Measurements from ENCODE around the gene FAM163B.

FAM163B gene

DNA sequence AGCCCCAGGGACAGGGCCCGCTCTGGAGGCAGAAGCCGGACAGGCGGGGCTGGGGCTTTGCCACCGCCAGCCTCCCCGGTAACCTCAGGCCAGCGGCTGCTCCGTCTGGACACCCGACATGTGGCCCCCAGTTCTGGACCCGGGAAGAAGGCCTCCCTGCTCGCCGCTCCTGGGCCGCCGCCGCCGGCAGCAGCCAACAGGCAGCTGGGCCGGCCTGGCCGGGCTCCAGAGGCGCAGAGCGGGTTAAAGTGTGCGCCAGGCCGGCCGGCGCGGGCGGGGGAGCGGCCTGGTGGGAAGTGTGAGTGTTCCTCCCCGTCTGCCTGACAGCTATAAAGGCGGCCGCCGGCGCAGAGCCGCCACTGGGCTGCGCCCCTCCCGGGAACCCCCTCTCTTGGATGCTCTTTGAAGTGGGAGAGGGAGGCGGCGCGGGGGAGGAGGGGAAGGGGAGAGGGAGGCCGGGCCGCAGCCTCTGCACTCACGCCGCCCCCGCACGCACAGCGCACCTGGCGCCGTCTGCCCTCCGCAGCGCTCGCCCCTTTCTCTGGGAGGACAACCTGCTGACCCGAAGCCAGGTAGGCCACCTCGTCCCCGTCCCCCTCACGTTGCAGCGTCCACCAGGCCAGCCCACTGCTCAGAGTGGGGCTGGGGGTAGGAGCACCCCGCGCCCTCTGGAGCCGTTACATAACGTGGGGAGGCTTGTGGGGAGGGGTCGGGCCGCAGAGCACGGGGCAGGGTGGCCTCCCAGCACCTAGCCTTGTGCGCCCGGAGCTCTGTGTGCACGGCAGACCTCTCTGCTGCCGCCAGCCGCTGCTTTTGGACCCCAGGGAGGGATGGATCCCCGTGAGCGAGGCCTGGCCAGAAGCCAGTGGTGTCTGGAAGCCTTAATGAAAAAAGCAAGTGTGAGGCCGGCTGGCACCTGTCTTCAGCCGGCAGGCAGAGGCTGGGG is 74.6 kb downstream of the FAM163B start, which contains the start of gene ADAMTSL2:
ADAMTSL2 (plus strand) TSS at position 359 of the 946 bp plus-strand sequence. CDS start 2,009 bp downstream, outside the sequence.
- H3K4me3 Mint-ChIP-seq: no peak within 1 kb of the TSS
- no peak for DNase-seq (ENCODE audit: low spot score in 2 of 2)
- no peaks in the 10 kb centered on the region for H3K36me3 Mint-ChIP-seq (ENCODE audit: insufficient read depth)
- no peak for ATAC-seq (replicated peaks; ENCODE audit: extremely low read depth, poor library complexity, severe bottlenecking)
- H3K27ac Mint-ChIP-seq (ENCODE audit: low read depth): no peak within 1 kb of the TSS
- H3K9me3 Mint-ChIP-seq: no peaks in the 10 kb centered on the region
- H3K27me3 Mint-ChIP-seq: peaks cover 63% of the 10 kb centered on the region
- H3K4me1 Mint-ChIP-seq: no peaks in the 10 kb centered on the region

DNA sequence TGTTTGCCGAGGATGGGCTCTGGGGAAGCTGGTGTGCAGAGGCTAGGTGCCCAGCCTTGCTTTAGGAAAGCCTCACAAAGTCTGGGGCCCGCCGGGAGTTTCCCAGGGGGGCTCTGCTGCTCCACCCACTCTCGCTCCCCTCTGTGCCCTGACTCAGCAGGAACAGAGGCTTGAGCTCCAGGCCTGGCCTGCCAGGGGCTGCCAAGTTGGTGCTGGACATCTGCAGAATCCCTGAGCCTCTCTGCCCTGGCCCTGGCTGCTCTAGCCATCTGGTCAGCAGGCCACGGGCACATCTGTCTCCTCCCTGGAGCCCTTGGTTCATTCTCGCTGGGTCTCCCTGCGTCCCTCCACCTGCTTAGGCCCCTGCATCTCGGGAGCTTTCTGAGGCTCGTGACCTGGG is 75.3 kb downstream of the FAM163B start:
- H3K27ac Mint-ChIP-seq (ENCODE audit: low read depth): no peak overlapping the region
- no peaks in the 10 kb centered on the region for H3K4me1 Mint-ChIP-seq
- no peaks in the 10 kb centered on the region for H3K9me3 Mint-ChIP-seq
- no peak for DNase-seq (ENCODE audit: low spot score in 2 of 2)
- no peaks in the 10 kb centered on the region for H3K36me3 Mint-ChIP-seq (ENCODE audit: insufficient read depth)
- no peak for ATAC-seq (replicated peaks; ENCODE audit: extremely low read depth, poor library complexity, severe bottlenecking)
- peaks cover 63% of the 10 kb centered on the region for H3K27me3 Mint-ChIP-seq
- H3K4me3 Mint-ChIP-seq: no peak overlapping the region

DNA sequence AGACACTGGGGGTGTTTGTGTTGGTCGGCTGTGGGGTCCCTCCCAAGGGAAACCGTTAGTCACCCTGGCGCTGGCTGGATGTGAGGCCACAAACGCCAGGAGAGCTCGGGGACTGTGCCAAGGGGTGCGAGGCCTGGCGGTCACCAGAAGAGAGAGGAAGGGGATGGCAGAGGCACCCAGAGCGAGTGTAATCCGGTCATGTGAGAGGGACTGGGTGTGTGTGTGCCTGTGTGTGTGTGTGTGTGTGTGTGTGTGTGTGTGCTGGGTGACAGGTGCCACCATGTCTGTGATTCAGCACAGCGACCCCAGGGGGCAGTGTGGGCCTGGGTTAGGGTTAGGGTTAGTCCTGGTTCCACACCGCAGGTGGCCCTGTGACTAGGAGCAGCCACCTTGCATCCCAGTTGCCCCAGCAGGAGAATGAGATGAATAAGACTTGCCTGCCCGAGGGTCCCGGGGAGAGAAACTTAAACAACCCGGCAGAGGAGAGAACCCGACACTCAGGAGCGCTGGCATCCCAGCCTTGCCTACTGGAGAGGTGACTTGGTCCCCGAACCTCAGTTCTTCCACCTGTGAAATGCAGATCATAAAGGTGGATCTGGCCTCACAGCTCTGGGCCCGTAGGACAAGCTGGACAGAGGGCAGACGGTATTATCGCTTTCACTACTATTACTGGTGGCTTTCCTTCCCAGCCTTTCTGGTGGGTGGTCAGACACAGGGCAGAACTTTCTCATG is 76.1 kb downstream of the FAM163B start:
- Mint-ChIP-seq H3K27me3 (peaks cover 66% of the 10 kb centered on the region), H3K27ac (ENCODE audit: low read depth) (peak overlapping the region; percentile 82), H3K9me3 (no peaks in the 10 kb centered on the region), H3K4me3 (no peak overlapping the region), H3K36me3 (ENCODE audit: insufficient read depth) (no peaks in the 10 kb centered on the region), H3K4me1 (no peaks in the 10 kb centered on the region)
- ATAC-seq (replicated peaks; ENCODE audit: extremely low read depth, poor library complexity, severe bottlenecking) (peak; percentile 36), DNase-seq (ENCODE audit: low spot score in 2 of 2) (peak; percentile 25 to 33)

DNA sequence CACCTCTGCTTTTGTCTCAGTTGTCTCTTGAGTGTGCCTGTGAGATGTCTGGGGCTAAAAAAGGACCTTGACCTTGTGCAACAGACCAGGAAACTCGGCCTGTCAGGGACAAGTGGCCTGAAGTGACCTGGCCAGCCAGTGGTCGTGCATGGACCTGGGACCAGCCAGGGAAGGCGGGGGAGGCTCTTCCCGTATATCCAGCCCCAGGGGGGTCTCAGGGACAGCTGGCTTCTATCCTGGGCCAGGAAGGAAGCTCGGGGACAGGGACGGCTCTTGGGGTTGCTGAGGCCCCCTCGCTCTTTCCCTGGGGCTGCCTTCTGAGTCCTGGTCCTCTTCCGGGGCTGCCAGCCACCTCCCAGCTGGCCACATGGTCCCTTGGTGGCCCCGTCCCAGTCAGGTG is 77.9 kb downstream of the FAM163B start:
- Mint-ChIP-seq H3K27me3 (peaks cover 82% of the 10 kb centered on the region), H3K4me1 (no peaks in the 10 kb centered on the region), H3K36me3 (ENCODE audit: insufficient read depth) (no peaks in the 10 kb centered on the region), H3K27ac (ENCODE audit: low read depth) (no peak overlapping the region), H3K9me3 (no peaks in the 10 kb centered on the region), H3K4me3 (no peak overlapping the region)
- DNase-seq (ENCODE audit: low spot score in 2 of 2): no peak
- no peak for ATAC-seq (replicated peaks; ENCODE audit: extremely low read depth, poor library complexity, severe bottlenecking)

DNA sequence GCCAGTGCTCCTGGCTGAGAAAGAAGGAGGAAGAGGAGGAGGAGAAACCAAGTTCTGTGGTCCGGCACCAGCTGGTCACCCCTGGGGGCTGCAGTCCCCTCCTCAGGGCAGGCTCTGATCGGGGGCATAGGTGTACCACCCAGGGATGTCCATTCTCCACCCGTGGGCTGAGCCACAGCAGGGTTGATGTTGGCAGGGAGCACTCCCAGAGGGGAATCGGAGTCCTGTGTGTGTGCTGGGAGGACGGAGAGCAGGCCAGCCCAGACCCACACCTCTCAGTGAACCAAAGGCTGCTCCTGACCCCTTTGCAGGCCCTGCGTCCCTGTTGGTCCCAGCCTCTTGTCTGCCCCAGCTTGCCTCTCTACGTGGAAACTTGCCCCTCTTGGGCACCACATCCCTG is 79.3 kb downstream of the FAM163B start:
- Mint-ChIP-seq H3K4me1 (no peaks in the 10 kb centered on the region), H3K27ac (ENCODE audit: low read depth) (no peak overlapping the region), H3K27me3 (peaks cover 71% of the 10 kb centered on the region), H3K4me3 (no peak overlapping the region), H3K36me3 (ENCODE audit: insufficient read depth) (no peaks in the 10 kb centered on the region), H3K9me3 (no peaks in the 10 kb centered on the region)
- DNase-seq (ENCODE audit: low spot score in 2 of 2) (no peak), ATAC-seq (replicated peaks; ENCODE audit: extremely low read depth, poor library complexity, severe bottlenecking) (no peak)

DNA sequence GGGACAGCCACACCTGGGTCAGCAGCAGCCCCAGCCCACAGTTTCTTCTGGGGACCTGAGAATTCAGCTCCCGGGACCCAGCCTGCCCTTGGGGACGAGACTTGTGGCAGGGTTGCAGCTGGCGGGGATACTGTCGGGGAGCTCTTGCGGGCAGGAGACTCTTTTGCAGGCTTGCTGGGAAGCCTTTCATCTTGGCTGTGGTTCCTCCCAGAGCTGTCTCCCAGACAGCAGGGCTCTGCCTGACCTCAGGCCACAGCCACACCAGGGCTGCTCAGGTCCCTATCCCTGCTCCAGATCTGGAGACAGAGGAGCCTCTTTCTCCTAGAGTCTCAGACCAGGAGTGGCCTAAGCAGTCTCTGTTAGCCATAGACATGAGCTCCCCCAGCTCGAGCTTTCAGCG is 79.7 kb downstream of the FAM163B start:
- Mint-ChIP-seq H3K36me3 (ENCODE audit: insufficient read depth) (no peaks in the 10 kb centered on the region), H3K9me3 (no peaks in the 10 kb centered on the region), H3K4me1 (no peaks in the 10 kb centered on the region), H3K27ac (ENCODE audit: low read depth) (no peak overlapping the region), H3K4me3 (no peak overlapping the region), H3K27me3 (peaks cover 69% of the 10 kb centered on the region)
- no peak for DNase-seq (ENCODE audit: low spot score in 2 of 2)
- no peak for ATAC-seq (replicated peaks; ENCODE audit: extremely low read depth, poor library complexity, severe bottlenecking)

DNA sequence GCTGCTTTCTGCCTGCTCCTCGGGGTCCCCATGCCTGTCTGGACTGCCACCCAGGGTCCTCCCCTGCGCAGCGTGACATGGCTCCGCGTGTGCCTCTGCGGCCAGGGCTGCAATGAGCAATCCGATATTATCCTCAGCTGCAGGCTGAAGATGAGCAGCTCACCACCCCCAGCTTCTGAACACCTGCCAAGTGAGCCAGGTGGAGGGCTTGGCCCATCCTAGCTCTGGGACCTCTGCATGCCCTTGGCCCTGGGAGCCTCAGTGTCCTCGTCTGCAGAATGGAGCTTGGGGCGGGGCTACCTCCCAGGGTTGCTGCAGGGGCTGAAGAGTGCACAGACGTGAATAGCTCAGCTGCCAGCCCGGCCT is 80.3 kb downstream of the FAM163B start:
- Mint-ChIP-seq H3K27ac (ENCODE audit: low read depth) (no peak overlapping the region), H3K9me3 (no peaks in the 10 kb centered on the region), H3K27me3 (peaks cover 68% of the 10 kb centered on the region), H3K36me3 (ENCODE audit: insufficient read depth) (no peaks in the 10 kb centered on the region), H3K4me3 (no peak overlapping the region), H3K4me1 (no peaks in the 10 kb centered on the region)
- ATAC-seq (replicated peaks; ENCODE audit: extremely low read depth, poor library complexity, severe bottlenecking) (no peak), DNase-seq (ENCODE audit: low spot score in 2 of 2) (no peak)

DNA sequence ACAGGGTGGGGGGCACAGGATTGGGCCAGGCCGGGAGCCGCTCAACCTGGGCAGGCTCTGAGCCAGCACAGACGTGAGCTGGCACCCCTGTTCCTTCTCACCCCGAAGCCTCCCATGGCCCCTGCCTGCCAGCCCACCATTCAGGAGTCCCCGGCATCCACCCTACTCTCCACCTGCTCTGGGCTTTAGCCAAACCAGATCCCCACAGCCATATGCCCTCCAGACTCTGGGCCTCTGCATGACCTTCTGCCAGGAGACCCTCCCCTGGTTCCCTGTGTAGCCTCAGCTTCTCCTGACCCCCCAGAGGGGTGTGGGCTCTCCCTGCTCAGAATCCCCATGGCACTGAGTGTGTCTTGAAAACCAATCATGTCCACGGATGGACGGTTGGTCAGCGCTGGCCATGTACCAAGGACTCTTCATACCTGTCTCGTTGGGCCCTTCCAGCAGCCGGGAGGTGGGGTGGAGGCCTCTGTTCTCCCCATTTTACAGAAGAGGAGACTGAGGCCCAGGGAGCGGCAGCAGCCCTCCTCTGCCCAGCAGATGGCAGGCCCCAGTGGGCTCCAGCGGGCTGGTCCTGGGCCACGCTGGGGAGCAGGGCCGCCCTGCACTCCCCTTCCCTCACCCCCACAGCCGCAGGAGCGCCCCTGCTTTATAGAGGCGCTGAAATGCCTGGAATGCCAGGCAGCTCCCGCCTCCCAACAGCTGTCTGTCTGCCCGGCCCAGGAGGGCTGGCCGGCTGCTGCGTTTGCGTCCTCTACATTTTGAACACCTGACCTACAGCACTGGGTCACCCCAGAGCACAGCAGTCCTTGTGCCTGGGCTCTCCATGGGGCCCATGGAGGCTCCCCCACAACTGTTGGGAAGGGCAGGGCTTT is 81.0 kb downstream of the FAM163B start:
- H3K9me3 Mint-ChIP-seq: no peaks in the 10 kb centered on the region
- H3K27me3 Mint-ChIP-seq: peaks cover 62% of the 10 kb centered on the region
- ATAC-seq (replicated peaks; ENCODE audit: extremely low read depth, poor library complexity, severe bottlenecking): no peak

DNA sequence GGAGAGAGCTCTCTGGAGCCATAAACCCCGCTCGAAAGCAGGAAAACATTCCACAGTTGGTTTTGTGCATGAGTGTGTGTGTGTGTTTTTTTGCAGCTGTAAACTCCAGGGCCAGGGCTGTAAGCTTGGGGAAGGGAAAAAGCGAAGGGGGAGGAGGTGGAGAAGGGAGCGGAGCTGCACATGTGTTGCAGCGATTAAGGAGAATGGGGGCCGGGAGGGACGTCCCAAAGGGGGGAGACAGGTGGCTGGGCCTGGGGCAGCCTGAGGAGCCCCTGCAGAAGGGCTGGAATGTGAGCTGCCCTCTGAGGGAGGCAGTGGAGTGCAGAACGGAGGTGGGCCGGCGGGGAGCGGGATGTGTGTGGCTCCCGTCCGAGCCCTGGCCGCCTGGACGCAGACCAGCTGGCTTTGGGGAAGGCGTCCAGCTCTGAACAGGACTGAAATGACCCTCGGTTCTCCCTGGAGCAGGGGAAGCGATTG is 81.7 kb downstream of the FAM163B start:
- DNase-seq (ENCODE audit: low spot score in 2 of 2) (no peak), ATAC-seq (replicated peaks; ENCODE audit: extremely low read depth, poor library complexity, severe bottlenecking) (no peak)
- Mint-ChIP-seq H3K27ac (ENCODE audit: low read depth) (no peak overlapping the region), H3K4me1 (no peaks in the 10 kb centered on the region), H3K36me3 (ENCODE audit: insufficient read depth) (peaks cover 1% of the 10 kb centered on the region), H3K9me3 (no peaks in the 10 kb centered on the region), H3K27me3 (peaks cover 54% of the 10 kb centered on the region), H3K4me3 (no peak overlapping the region)

More for the DNA sequence above, 81.0 kb downstream of the FAM163B start:
- DNase-seq (ENCODE audit: low spot score in 2 of 2): no peak
- Mint-ChIP-seq H3K4me3 (no peak overlapping the region), H3K4me1 (no peaks in the 10 kb centered on the region), H3K27ac (ENCODE audit: low read depth) (no peak overlapping the region), H3K36me3 (ENCODE audit: insufficient read depth) (peaks cover 1% of the 10 kb centered on the region)
